HepG2 (cell line): Measurements from ENCODE around the gene PFAS. TPM values are rescaled to one million over a fixed set of nuclear protein-coding genes. Genes with fewer than 3 reads are reported as not detected.

Experiments
- EEA1 ChIP-seq: sonication (generic); formaldehyde crosslinking; IDR thresholded peaks from 2 replicates; pipeline ENCODE4 v1.5.1; 2020; ENCODE audit warnings: mild to moderate bottlenecking, missing genetic modification reagents, borderline replicate concordance
- FOXA3 ChIP-seq: IDR thresholded peaks from 2 replicates; pipeline ENCODE4 v1.6.1; 2016; ENCODE audit warnings: missing genetic modification reagents, missing compliant biosample characterization
- HDAC1 ChIP-seq: sonication (generic); formaldehyde crosslinking; IDR thresholded peaks from 2 replicates; pipeline ENCODE4 v1.5.1; 2020; ENCODE audit warnings: mild to moderate bottlenecking, missing genetic modification reagents
- KDM3A ChIP-seq: IDR thresholded peaks from 2 replicates; pipeline ENCODE4 v1.6.1; 2018; ENCODE audit warnings: low read depth, missing compliant biosample characterization
- MAZ ChIP-seq, 2 experiments: sonication (generic) in 1 of 2; formaldehyde crosslinking in 1 of 2; IDR thresholded peaks; 2 replicates each; pipeline versions ENCODE4 v1.5.0 to v1.6.1; 2012 to 2020; ENCODE audit warnings: low read depth in 2 of 2, mild to moderate bottlenecking in 2 of 2, borderline replicate concordance in 1 of 2, improper control_type of control experiment in 1 of 2, low read length in 1 of 2, missing genetic modification reagents in 1 of 2, moderate library complexity in 1 of 2
- MED1 ChIP-seq: sonication (generic); formaldehyde crosslinking; IDR thresholded peaks from 2 replicates; pipeline ENCODE4 v1.4.0; 2020; ENCODE audit warnings: missing genetic modification reagents
- MXI1 ChIP-seq: IDR thresholded peaks from 3 replicates; pipeline ENCODE4 v1.6.1; 2012; ENCODE audit warnings: low read depth, low read length, inconsistent platforms, borderline replicate concordance
- MZF1 ChIP-seq: sonication (generic); formaldehyde crosslinking; IDR thresholded peaks from 2 replicates; pipeline ENCODE4 v1.8.1; 2023; ENCODE audit warnings: mild to moderate bottlenecking, missing genetic modification reagents, borderline replicate concordance
- NFKBIZ ChIP-seq: IDR thresholded peaks from 2 replicates; pipeline ENCODE4 v1.6.1; 2018; ENCODE audit warnings: missing genetic modification reagents, missing compliant biosample characterization
- TGIF2 ChIP-seq: IDR thresholded peaks from 2 replicates; pipeline ENCODE4 v1.6.1; 2016; ENCODE audit warnings: control low read depth, missing compliant biosample characterization
- ZNF460 ChIP-seq: sonication (generic); formaldehyde crosslinking; IDR thresholded peaks from 2 replicates; pipeline ENCODE4 v1.5.1; 2020; ENCODE audit warnings: missing genetic modification reagents, mild to moderate bottlenecking, borderline replicate concordance
- polyA plus RNA-seq, 8 experiments: library from polyadenylated mRNA; depleted of rRNA in 3 of 8; stranded (reverse) in 7 of 8; unstranded in 1 of 8; fragments of >200 nt; fragmentation: Illumina TruSeq in 4 of 8; extraction: Trizol in 4 of 8; gene quantifications; 2 replicates each; pipeline versions ENCODE4 v1.2.1 to v1.2.3, GENCODE V29; 2011 to 2016; ENCODE audit warnings: low read depth in 4 of 8, missing spikeins in 1 of 8, mixed read lengths in 1 of 8; ENCODE audit not compliant: insufficient read depth in 1 of 8
- total RNA-seq, 5 experiments: library from RNA; depleted of rRNA; stranded (reverse); fragments of >200 nt; fragmentation: Illumina TruSeq; extraction: Trizol; gene quantifications; 2 replicates each; pipeline ENCODE4 v1.2.3, GENCODE V29; 2016; ENCODE audit warnings: low read depth in 1 of 5
- TF ChIP-seq, protein P1 (sequence below): sonication (generic); IDR thresholded peaks from 2 replicates; pipeline ENCODE4 v1.6.1; 2016; ENCODE audit warnings: low read depth, borderline replicate concordance
- TF ChIP-seq, protein P2 (sequence below): sonication (generic); formaldehyde crosslinking; IDR thresholded peaks from 2 replicates; pipeline ENCODE4 v1.4.0; 2020; ENCODE audit warnings: mild to moderate bottlenecking, missing genetic modification reagents, borderline replicate concordance
- TF ChIP-seq, protein P3 (sequence below): sonication (generic); formaldehyde crosslinking; IDR thresholded peaks from 2 replicates; pipeline ENCODE4 v1.5.0; 2020; ENCODE audit warnings: mild to moderate bottlenecking, low read depth, missing genetic modification reagents, borderline replicate concordance
- TF ChIP-seq, protein P4 (sequence below): IDR thresholded peaks from 2 replicates; pipeline ENCODE4 v1.6.1; 2012; ENCODE audit warnings: low read length, improper control_type of control experiment
- TF ChIP-seq, protein P5 (sequence below): sonication (generic); formaldehyde crosslinking; IDR thresholded peaks from 2 replicates; pipeline ENCODE4 v1.4.0; 2020; ENCODE audit warnings: missing genetic modification reagents
- TF ChIP-seq, protein P6 (sequence below): sonication (generic); formaldehyde crosslinking; IDR thresholded peaks from 2 replicates; pipeline ENCODE4 v1.4.0; 2020; ENCODE audit warnings: mild to moderate bottlenecking, missing genetic modification reagents

Gene PFAS
- total and polyA plus RNA-seq, 2 of the 13 experiments (the other 11 are each of a cell fraction or from before 2014, with no cell fraction given) = 49.4 to 58.2 TPM

DNA sequence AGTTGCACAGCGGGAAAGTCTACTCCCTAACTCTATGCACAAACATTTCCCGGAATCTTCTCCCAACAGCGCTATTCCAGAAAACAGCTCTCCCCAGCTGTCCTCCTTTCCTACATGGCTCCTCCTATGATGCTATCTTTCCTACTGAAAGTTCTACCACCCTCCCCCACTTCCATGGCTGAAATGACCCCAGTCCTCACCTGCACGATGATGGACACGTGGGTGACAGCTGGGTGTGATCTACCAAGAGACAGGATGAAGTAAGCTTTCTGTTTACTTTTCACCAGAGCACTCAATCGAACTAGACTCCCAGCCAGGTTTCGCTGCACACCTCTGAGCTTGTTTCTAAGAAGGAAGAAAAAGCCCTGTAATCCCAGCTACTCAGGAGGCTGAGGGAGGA lies 11.9 kb upstream of the PFAS start (continued):
- TF ChIP-seq, protein P1, sequence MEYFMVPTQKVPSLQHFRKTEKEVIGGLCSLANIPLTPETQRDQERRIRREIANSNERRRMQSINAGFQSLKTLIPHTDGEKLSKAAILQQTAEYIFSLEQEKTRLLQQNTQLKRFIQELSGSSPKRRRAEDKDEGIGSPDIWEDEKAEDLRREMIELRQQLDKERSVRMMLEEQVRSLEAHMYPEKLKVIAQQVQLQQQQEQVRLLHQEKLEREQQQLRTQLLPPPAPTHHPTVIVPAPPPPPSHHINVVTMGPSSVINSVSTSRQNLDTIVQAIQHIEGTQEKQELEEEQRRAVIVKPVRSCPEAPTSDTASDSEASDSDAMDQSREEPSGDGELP = peak; percentile 59; the same call in 1 of the 2 replicates
- TF ChIP-seq MZF1 (no peak), MAZ (IDR thresholded peaks at IDR 0.05; ENCODE audit: borderline replicate concordance, low read depth, low read length) (no peak), MAZ (CRISPR knock-in tag; IDR thresholded peaks at IDR 0.05; ENCODE audit: low read depth) (no peak), KDM3A (CRISPR knock-in tag) (no peak), NFKBIZ (CRISPR knock-in tag) (no peak), HDAC1 (peak; percentile 26; the same call in 1 of the 2 replicates), MXI1 (peak; percentile 56; the same call in 1 of the 3 replicates), TGIF2 (CRISPR knock-in tag) (peak; percentile 57; the same call in 1 of the 2 replicates), FOXA3 (CRISPR knock-in tag) (peak; percentile 34; the same call in 1 of the 2 replicates), ZNF460 (no peak), EEA1 (no peak), MED1 (CRISPR knock-in tag) (no peak)
- TF ChIP-seq, protein P2, sequence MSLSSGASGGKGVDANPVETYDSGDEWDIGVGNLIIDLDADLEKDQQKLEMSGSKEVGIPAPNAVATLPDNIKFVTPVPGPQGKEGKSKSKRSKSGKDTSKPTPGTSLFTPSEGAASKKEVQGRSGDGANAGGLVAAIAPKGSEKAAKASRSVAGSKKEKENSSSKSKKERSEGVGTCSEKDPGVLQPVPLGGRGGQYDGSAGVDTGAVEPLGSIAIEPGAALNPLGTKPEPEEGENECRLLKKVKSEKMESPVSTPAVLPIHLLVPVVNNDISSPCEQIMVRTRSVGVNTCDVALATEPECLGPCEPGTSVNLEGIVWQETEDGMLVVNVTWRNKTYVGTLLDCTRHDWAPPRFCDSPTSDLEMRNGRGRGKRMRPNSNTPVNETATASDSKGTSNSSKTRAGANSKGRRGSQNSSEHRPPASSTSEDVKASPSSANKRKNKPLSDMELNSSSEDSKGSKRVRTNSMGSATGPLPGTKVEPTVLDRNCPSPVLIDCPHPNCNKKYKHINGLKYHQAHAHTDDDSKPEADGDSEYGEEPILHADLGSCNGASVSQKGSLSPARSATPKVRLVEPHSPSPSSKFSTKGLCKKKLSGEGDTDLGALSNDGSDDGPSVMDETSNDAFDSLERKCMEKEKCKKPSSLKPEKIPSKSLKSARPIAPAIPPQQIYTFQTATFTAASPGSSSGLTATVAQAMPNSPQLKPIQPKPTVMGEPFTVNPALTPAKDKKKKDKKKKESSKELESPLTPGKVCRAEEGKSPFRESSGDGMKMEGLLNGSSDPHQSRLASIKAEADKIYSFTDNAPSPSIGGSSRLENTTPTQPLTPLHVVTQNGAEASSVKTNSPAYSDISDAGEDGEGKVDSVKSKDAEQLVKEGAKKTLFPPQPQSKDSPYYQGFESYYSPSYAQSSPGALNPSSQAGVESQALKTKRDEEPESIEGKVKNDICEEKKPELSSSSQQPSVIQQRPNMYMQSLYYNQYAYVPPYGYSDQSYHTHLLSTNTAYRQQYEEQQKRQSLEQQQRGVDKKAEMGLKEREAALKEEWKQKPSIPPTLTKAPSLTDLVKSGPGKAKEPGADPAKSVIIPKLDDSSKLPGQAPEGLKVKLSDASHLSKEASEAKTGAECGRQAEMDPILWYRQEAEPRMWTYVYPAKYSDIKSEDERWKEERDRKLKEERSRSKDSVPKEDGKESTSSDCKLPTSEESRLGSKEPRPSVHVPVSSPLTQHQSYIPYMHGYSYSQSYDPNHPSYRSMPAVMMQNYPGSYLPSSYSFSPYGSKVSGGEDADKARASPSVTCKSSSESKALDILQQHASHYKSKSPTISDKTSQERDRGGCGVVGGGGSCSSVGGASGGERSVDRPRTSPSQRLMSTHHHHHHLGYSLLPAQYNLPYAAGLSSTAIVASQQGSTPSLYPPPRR (CRISPR knock-in tag) = no peak
- TF ChIP-seq, protein P3, sequence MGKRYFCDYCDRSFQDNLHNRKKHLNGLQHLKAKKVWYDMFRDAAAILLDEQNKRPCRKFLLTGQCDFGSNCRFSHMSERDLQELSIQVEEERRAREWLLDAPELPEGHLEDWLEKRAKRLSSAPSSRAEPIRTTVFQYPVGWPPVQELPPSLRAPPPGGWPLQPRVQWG (CRISPR knock-in tag) = no peak
- TF ChIP-seq, protein P4, sequence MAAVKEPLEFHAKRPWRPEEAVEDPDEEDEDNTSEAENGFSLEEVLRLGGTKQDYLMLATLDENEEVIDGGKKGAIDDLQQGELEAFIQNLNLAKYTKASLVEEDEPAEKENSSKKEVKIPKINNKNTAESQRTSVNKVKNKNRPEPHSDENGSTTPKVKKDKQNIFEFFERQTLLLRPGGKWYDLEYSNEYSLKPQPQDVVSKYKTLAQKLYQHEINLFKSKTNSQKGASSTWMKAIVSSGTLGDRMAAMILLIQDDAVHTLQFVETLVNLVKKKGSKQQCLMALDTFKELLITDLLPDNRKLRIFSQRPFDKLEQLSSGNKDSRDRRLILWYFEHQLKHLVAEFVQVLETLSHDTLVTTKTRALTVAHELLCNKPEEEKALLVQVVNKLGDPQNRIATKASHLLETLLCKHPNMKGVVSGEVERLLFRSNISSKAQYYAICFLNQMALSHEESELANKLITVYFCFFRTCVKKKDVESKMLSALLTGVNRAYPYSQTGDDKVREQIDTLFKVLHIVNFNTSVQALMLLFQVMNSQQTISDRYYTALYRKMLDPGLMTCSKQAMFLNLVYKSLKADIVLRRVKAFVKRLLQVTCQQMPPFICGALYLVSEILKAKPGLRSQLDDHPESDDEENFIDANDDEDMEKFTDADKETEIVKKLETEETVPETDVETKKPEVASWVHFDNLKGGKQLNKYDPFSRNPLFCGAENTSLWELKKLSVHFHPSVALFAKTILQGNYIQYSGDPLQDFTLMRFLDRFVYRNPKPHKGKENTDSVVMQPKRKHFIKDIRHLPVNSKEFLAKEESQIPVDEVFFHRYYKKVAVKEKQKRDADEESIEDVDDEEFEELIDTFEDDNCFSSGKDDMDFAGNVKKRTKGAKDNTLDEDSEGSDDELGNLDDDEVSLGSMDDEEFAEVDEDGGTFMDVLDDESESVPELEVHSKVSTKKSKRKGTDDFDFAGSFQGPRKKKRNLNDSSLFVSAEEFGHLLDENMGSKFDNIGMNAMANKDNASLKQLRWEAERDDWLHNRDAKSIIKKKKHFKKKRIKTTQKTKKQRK = no peak
- TF ChIP-seq, protein P5, sequence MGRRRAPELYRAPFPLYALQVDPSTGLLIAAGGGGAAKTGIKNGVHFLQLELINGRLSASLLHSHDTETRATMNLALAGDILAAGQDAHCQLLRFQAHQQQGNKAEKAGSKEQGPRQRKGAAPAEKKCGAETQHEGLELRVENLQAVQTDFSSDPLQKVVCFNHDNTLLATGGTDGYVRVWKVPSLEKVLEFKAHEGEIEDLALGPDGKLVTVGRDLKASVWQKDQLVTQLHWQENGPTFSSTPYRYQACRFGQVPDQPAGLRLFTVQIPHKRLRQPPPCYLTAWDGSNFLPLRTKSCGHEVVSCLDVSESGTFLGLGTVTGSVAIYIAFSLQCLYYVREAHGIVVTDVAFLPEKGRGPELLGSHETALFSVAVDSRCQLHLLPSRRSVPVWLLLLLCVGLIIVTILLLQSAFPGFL (CRISPR knock-in tag) = no peak
- TF ChIP-seq, protein P6, sequence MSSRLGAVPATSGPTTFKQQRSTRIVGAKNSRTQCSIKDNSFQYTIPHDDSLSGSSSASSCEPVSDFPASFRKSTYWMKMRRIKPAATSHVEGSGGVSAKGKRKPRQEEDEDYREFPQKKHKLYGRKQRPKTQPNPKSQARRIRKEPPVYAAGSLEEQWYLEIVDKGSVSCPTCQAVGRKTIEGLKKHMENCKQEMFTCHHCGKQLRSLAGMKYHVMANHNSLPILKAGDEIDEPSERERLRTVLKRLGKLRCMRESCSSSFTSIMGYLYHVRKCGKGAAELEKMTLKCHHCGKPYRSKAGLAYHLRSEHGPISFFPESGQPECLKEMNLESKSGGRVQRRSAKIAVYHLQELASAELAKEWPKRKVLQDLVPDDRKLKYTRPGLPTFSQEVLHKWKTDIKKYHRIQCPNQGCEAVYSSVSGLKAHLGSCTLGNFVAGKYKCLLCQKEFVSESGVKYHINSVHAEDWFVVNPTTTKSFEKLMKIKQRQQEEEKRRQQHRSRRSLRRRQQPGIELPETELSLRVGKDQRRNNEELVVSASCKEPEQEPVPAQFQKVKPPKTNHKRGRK (CRISPR knock-in tag) = no peak
